PFSK-1 (cell line): Measurements from ENCODE around the gene ANO6.

Experiments
- REST ChIP-seq, 2 experiments: IDR thresholded peaks; 2 replicates each; pipeline versions ENCODE4 v1.6.1 to v1.8.0; 2011 to 2012; ENCODE audit warnings: low read depth in 2 of 2, low read length in 2 of 2, control low read depth in 1 of 2, inconsistent platforms in 1 of 2, mild to moderate bottlenecking in 1 of 2, moderate library complexity in 1 of 2; ENCODE audit not compliant: insufficient read depth in 1 of 2
- TAF1 ChIP-seq: IDR thresholded peaks from 2 replicates; pipeline ENCODE4 v1.6.1; 2012; ENCODE audit warnings: low read length, control low read depth, borderline replicate concordance; ENCODE audit not compliant: insufficient read depth

DNA sequence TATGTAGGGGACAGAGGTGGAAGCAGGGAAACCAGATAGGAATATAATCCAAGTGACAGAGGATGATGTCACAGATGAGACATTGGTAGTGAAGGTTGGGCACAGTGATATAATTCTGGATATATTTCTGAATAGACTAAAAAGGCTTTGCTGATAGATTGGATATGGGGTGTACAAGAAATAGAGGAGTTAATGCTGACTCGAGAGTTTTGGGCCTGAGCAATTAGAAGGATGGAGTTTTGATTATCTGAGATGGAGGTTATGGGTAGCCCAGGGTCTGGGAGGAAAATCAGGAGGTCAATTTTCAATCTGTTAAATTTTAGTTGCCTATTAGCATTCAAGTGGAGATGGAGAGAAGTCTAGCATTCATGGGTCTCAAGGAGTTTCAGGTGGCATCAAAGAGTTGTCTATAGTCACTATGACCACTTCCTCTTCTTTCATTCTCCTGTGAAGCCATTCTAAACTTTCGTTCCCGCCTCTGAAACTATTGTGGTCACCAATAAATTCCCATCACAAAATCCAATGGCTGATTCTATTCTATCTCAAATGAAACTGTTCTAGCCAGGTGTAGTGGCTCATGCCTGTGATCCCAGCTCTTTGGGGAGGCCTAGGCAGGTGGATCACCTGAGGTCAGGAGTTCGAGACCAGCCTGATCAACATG is 10.6 kb upstream of the ANO6 start:
- TF ChIP-seq REST (IDR thresholded peaks at IDR 0.05; ENCODE audit: insufficient read depth in 1 of 2, low read depth in 2 of 2, low read length in 2 of 2) = no peak
- no peak for TF ChIP-seq TAF1
